Activated naive CD4-positive, alpha-beta T cell treated with Interleukin-2 at 50 U/mL for 16 hours (primary cell): Measurements from ENCODE around the gene SIT1.

Experiments used
- DNase-seq: peaks from one replicate; pipeline ENCODE4 v3.0.0-alpha.2; 2020

Gene SIT1

DNA sequence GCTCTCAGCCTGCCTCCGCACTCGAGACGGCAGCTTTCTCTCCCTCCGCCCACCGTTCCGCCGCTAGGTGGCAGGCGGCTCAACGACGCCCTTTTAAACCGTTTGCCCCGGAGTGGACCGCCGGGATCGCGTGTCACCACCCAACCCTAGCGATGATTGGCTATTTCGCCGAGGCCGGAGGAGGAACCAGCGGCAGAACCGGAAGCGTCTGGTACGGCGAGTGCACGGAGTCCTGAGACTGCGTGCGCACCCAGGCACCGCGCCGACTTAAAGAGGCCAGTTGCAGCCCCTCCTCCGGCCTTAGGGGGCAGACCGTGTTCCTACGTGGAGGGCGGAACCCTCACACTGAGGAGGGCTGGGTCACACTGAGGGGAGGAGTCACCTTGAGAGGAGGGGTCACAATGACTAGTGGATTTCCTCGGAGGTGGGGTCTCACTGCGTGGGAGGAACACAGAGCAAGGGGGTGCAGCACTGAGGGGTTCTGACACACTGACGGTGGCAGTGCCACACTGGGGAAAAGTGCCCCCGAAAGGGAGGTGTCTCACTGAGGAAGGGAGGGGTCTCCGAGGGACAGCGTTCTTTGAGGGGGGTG, 46.6 kb downstream of the SIT1 start:
- peak; percentile 99 for DNase-seq

DNA sequence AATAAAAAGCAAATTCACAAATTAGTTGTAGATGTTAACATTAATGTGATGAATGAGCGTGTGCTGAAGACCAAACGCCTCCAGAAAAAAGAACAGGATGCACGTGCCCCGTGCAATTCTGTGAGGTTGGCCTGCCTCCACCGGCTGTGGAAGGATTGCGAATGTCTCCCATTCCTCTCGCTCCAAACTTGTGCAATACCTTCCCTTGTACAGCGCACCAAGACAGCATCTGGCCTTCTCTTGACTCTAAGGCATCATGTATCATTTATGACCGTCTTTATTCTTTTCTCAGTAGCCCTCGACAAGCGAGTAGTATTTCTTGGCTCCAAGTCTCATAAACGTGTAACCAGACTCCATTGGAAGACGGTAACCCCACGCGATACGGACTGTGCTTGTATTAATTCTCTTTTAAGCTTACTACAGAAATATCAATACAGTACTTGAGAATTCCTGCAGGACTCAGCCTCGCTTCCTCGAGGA, 47.2 kb downstream of the SIT1 start:
- DNase-seq: peak; percentile 27

DNA sequence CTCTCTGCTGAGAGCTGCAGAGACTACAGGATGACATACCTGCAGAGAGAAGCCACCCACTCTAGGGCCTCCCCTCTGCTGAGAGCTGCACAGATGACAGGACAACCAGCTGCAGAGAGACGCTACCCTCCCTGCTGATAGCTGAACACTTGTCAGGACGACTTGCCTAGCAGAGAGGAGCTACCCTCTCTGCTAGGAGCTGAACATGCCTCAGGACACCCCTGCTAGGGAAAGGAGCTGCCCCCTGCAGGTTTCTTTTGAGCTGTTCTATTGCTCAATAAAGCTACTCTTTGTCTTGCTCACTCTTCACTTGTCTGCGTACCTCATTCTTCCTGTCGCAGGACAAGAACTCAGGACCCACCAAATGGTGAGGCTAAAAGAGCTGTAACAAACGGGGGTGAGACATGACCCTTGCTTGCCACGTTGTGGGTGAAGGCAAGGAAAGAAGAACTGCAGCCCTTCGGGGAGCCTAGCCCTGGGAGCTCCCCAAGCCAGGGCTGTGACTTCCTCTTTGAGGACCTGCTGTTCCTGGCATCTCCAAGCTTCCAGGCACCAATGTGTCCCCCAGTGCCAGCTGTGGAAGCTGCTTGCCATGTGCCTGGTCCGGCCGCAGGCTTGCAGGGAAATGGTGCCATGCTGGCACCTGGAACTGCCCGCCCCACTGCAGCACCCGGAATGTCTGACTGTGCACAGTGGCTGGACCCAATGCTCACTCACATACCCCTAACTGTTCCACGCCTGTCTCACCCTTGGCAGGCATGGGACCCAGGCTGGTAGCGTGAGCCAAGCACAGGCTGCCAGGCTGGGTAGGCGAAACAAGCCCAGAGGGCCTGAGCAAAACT, 50.7 kb downstream of the SIT1 start:
- no peak for DNase-seq
